K562 (cell line): Measurements from ENCODE around the gene ZBTB8B. TPM values are rescaled to one million over a fixed set of nuclear protein-coding genes. Genes with fewer than 3 reads are reported as not detected.

ENCODE experiments used
- CHD4 ChIP-seq: fragments of 200-600 bp; sonication (generic); IDR thresholded peaks from 3 replicates; pipeline ENCODE4 v1.6.1; 2012; ENCODE audit warnings: low read depth, mild to moderate bottlenecking, mixed read lengths, low read length, inconsistent platforms; ENCODE audit not compliant: insufficient read depth, insufficient replicate concordance, poor library complexity, severe bottlenecking
- ELF4 ChIP-seq: fragments of 450-650 bp; formaldehyde crosslinking; IDR thresholded peaks from 2 replicates; pipeline ENCODE4 v1.4.0; 2022; ENCODE audit warnings: missing genetic modification characterization
- PTBP1 ChIP-seq: fragments of 200-400 bp; formaldehyde crosslinking; IDR thresholded peaks from 2 replicates; pipeline ENCODE4 v1.6.1; 2017; ENCODE audit warnings: low read depth, low read length
- USF2 ChIP-seq: sonication (generic); formaldehyde crosslinking; IDR thresholded peaks from 2 replicates; pipeline ENCODE4 v1.5.0; 2020; ENCODE audit warnings: missing genetic modification reagents
- YY1 ChIP-seq, 3 experiments: IDR thresholded peaks; 2 replicates each; pipeline ENCODE4 v1.6.1; 2011; ENCODE audit warnings: low read length in 2 of 3, mild to moderate bottlenecking in 2 of 3, moderate library complexity in 2 of 3, borderline replicate concordance in 1 of 3, control low read depth in 1 of 3, low read depth in 1 of 3; ENCODE audit not compliant: insufficient read depth in 3 of 3, insufficient replicate concordance in 2 of 3, control insufficient read depth in 1 of 3, insufficient read length in 1 of 3; ENCODE audit errors: extremely low read depth in 1 of 3
- ZNF263 ChIP-seq: sonication (generic); formaldehyde crosslinking; IDR thresholded peaks from 2 replicates; pipeline ENCODE4 v1.8.0; 2022; ENCODE audit warnings: mild to moderate bottlenecking, missing genetic modification reagents, borderline replicate concordance
- ZNF408 ChIP-seq: fragments of 250-450 bp; sonication (Bioruptor Pico); IDR thresholded peaks from 2 replicates; pipeline ENCODE4 v1.4.0; 2020; ENCODE audit warnings: low read depth, mild to moderate bottlenecking, moderate library complexity
- ZNF41 ChIP-seq: fragments of 250-450 bp; sonication (Bioruptor Pico); conservative IDR thresholded peaks from 2 replicates; pipeline ENCODE4 v1.4.0; 2020; ENCODE audit warnings: mild to moderate bottlenecking
- ZNF655 ChIP-seq: fragments of 250-450 bp; sonication (Bioruptor Pico); IDR thresholded peaks from 2 replicates; pipeline ENCODE4 v1.5.0; 2021
- polyA plus RNA-seq, 8 experiments: library from polyadenylated mRNA; depleted of rRNA in 4 of 8; stranded (reverse) in 5 of 8; unstranded in 3 of 8; fragments of >200 nt; fragmentation: Nextera tagmentation in 2 of 8; fragmentation: Illumina TruSeq in 1 of 8; extraction: Ambion mirVana in 2 of 8; extraction: Trizol in 1 of 8; gene quantifications; 2 replicates each; pipeline versions ENCODE4 v1.2.1 to v1.2.3, GENCODE V29; 2011 to 2014; ENCODE audit warnings: inconsistent platforms in 1 of 8, missing spikeins in 1 of 8
- total RNA-seq, 7 experiments: library from RNA; depleted of rRNA in 6 of 7; stranded (reverse); fragments of >200 nt in 6 of 7; fragmentation: Illumina TruSeq in 2 of 7; extraction: Trizol in 2 of 7; gene quantifications; 2 replicates each; pipeline versions ENCODE4 v1.2.1 to v1.2.3, GENCODE V29; 2011 to 2021; ENCODE audit warnings: low replicate concordance in 1 of 7
- TF ChIP-seq, protein P1 (sequence below): sonication (generic); formaldehyde crosslinking; IDR thresholded peaks from 2 replicates; pipeline ENCODE4 v1.8.1; 2022; ENCODE audit warnings: missing genetic modification reagents

Gene ZBTB8B
- total and polyA plus RNA-seq, 9 of the 15 experiments (the other 6 are each of a cell fraction or from before 2014, with no cell fraction given) = not detected

- TF ChIP-seq USF2 = no peak
- no peak for TF ChIP-seq ELF4
- TF ChIP-seq ZNF655 (CRISPR knock-in tag) = no peak
- no peak for TF ChIP-seq ZNF263 (CRISPR knock-in tag)
- TF ChIP-seq CHD4 = no peak
- no peak for TF ChIP-seq ZNF408
- TF ChIP-seq, protein P1, sequence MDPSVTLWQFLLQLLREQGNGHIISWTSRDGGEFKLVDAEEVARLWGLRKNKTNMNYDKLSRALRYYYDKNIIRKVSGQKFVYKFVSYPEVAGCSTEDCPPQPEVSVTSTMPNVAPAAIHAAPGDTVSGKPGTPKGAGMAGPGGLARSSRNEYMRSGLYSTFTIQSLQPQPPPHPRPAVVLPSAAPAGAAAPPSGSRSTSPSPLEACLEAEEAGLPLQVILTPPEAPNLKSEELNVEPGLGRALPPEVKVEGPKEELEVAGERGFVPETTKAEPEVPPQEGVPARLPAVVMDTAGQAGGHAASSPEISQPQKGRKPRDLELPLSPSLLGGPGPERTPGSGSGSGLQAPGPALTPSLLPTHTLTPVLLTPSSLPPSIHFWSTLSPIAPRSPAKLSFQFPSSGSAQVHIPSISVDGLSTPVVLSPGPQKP (CRISPR knock-in tag) = no peak
- TF ChIP-seq YY1 (IDR thresholded peaks at IDR 0.05; ENCODE audit: borderline replicate concordance in 1 of 3, control insufficient read depth in 1 of 3, extremely low read depth in 1 of 3, insufficient read depth in 3 of 3, insufficient read length in 1 of 3, insufficient replicate concordance in 2 of 3, low read depth in 1 of 3, low read length in 2 of 3) = peak; percentile 50 to 92 (median 89)
- TF ChIP-seq PTBP1 = no peak
- 0 out of 2 replicates have a peak, but pooled peaks have one; percentile 42 for TF ChIP-seq ZNF41 (CRISPR knock-in tag)
These were observed 35.7 kb downstream of the ZBTB8B start (continued) for GRCh38 chr1:32500387-32501209.
